SK-N-MC (cell line): Measurements from ENCODE around the gene SSC4D.
"Not testable (repeated sequence)": the region's sequence is repeated elsewhere in the genome, so short reads cannot be mapped to it uniquely, and the experiment has no call there.

Source experiments
- DNase-seq: peaks from one replicate; pipeline ENCODE4 v3.0.0-alpha.2; 2011; ENCODE audit warnings: low read depth, low spot score
- H3K27ac ChIP-seq: fragments of 200-600 bp; sonication (generic); 2 replicates; pipeline ENCODE4 v1.5.1; 2016; ENCODE audit warnings: mixed run types
- H3K36me3 ChIP-seq: fragments of 200-600 bp; sonication (generic); 2 replicates; pipeline ENCODE4 v1.6.1; 2017; ENCODE audit warnings: antibody characterized with exemption, low read length, mixed read lengths; ENCODE audit not compliant: insufficient read depth
- H3K4me3 ChIP-seq: fragments of 200-600 bp; sonication (generic); 2 replicates; pipeline ENCODE4 v1.5.1; 2016
- H3K9ac ChIP-seq: fragments of 200-600 bp; sonication (generic); 2 replicates; pipeline ENCODE4 v1.8.0; 2017; ENCODE audit warnings: mixed run types, mixed read lengths; ENCODE audit not compliant: insufficient read length
- H3K9me3 ChIP-seq: fragments of 200-600 bp; sonication (generic); 2 replicates; pipeline ENCODE4 v1.6.1; 2017; ENCODE audit warnings: low read depth, mild to moderate bottlenecking, antibody characterized with exemption, low read length, moderate library complexity, mixed read lengths
- EZH2 ChIP-seq: fragments of 200-600 bp; sonication (generic); IDR thresholded peaks from one replicate; pipeline ENCODE4 v1.6.1; 2017; ENCODE audit warnings: antibody characterized with exemption
- FOXP2 ChIP-seq: optimal IDR thresholded peaks from 2 replicates; pipeline ENCODE3; 2011; ENCODE audit warnings: mild to moderate bottlenecking, moderate library complexity; ENCODE audit not compliant: insufficient read depth; ENCODE audit errors: extremely low read length, control extremely low read depth
- POLR2AphosphoS5 ChIP-seq: IDR thresholded peaks from 2 replicates; pipeline ENCODE4 v1.6.1; 2012; ENCODE audit warnings: mild to moderate bottlenecking, low read depth, low read length, borderline replicate concordance

Gene SSC4D

GRCh38 chr7:76424413-76425111 is 15.1 kb upstream of the SSC4D start, which contains the start of gene ZP3:
Gene ZP3, plus strand, starts transcription at chr7:76424950. Its CDS starts 15 bp downstream, at chr7:76424965.
- Histone ChIP-seq H3K9me3 (no peaks in the 10 kb centered on the region), H3K36me3 (no peaks in the 10 kb centered on the region), H3K9ac (no peak within 1 kb of the TSS), H3K4me3 (no peak within 1 kb of the TSS), H3K27ac (no peak within 1 kb of the TSS)
- TF ChIP-seq POLR2AphosphoS5 (no peak), FOXP2 (no peak), EZH2 (no peak)
- no peak for DNase-seq

DNA sequence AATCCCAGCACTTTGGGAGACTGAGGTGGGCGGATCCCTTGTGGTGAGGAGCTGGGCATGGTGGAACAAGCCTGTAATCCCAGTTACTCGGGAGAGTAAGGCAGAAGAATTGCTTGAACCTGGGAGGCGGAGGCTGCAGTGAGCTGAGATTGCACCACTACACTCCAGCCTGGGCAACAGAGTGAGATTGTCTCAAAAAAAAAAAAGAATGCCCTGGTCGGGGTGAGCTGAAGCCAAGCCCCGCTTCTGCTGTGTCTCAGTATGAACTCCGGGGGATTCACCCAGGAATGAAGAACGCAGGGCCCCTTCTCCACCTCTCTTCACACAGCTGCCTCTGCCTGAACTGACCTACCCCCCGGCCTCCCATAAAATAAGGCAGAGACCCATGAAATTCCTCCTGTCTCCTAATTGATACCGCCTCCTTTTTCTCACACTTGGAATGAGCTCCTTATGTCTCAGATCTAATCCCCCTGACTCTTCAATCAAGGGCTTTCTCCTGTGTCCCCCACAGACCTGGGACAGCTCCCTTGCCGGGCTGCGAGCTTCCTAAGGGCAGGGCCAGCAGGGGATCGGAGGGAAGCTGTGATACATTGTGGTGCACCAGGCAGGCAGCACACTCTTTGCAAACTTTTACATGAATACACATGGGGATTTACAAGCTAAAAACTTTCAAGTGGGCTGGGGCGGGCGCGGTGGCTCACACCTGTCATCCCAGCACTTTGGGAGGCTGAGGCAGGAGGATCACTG is 14.3 kb upstream of the SSC4D start:
- Histone ChIP-seq H3K27ac (no peak overlapping the region), H3K9ac (no peak overlapping the region), H3K4me3 (no peak overlapping the region), H3K36me3 (no peaks in the 10 kb centered on the region), H3K9me3 (no peaks in the 10 kb centered on the region)
- no peak for DNase-seq
- TF ChIP-seq FOXP2 (no peak), EZH2 (no peak), POLR2AphosphoS5 (no peak)

DNA sequence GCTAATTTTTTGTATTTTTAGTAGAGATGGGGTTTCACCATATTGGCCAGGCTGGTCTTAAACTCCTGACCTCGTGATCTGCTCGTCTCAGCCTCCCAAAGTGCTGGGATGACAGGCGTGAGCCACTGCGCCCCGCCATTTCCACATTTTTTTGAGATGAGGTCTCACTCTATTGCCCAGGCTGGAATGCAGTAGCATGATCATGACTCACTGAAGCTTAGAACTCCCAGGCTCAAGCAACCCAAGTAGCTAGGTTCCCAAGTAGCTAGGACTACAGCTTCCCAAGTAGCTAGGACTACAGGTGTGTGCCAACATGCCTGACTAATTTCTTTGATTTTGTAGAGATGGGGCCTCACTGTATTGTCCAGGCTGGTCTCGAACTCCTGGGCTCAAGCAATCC is 11.6 kb upstream of the SSC4D start:
- H3K9me3 ChIP-seq, H3K36me3 ChIP-seq, H3K4me3 ChIP-seq, H3K27ac ChIP-seq, H3K9ac ChIP-seq, DNase-seq: not testable (repeated sequence)

DNA sequence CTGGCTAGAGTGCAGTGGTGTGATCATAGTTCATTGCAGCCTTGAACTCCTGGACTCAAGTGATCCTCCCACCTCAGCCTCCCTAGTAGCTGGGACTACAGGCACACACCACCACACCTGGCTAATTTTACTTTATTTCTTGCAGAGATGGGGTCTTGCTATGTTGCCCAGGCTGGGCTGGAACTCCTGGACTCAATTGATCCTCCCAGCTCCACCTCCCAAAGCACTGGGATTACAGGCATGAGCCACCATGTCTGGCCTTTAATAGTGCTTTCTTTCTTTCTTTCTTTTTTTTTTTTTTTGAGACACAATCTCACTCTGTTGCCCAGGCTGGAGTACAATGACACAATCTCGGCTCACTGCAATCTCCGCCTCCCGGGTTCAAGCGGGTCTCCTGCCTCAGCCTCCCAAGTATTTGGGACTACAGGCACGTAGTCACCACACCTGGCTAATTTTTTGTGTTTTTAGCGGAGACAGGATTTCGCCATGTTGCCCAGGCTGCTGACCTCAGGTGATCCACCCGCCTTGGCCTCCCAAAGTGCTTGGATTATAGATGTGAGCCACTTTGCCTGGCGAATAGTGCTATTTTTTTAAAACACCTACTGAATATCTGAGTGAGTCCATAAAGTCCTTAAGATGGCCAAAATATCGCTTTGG is 8.3 kb upstream of the SSC4D start:
- H3K36me3 ChIP-seq, H3K9ac ChIP-seq, H3K9me3 ChIP-seq, H3K27ac ChIP-seq, DNase-seq, H3K4me3 ChIP-seq: not testable (repeated sequence)

- Histone ChIP-seq H3K9ac (no peak overlapping the region), H3K9me3 (no peaks in the 10 kb centered on the region), H3K36me3 (no peaks in the 10 kb centered on the region), H3K27ac (no peak overlapping the region), H3K4me3 (no peak overlapping the region)
- DNase-seq = no peak
- TF ChIP-seq FOXP2 (no peak), EZH2 (no peak), POLR2AphosphoS5 (no peak)
Measured at GRCh38 chr7:76412249-76412648, 2.8 kb upstream of the SSC4D start.

- DNase-seq = no peak
- H3K36me3 ChIP-seq = no peaks in the 10 kb centered on the region
- no peak for TF ChIP-seq POLR2AphosphoS5
- no peak for TF ChIP-seq FOXP2
- TF ChIP-seq EZH2 = no peak
- H3K9ac ChIP-seq = no peak overlapping the region
- no peaks in the 10 kb centered on the region for H3K9me3 ChIP-seq
- no peak overlapping the region for H3K4me3 ChIP-seq
- no peak overlapping the region for H3K27ac ChIP-seq
Measured at GRCh38 chr7:76411626-76412025, 2.1 kb upstream of the SSC4D start.

- no peak overlapping the region for H3K9ac ChIP-seq
- H3K4me3 ChIP-seq = no peak overlapping the region
- H3K36me3 ChIP-seq = no peaks in the 10 kb centered on the region
- no peaks in the 10 kb centered on the region for H3K9me3 ChIP-seq
- no peak for DNase-seq
- no peak for TF ChIP-seq EZH2
- TF ChIP-seq POLR2AphosphoS5 = no peak
- no peak for TF ChIP-seq FOXP2
- no peak overlapping the region for H3K27ac ChIP-seq
Measured at GRCh38 chr7:76408121-76408560, 1.4 kb downstream of the SSC4D start.

GRCh38 chr7:76407718-76408117 is 1.8 kb downstream of the SSC4D start:
- no peak for DNase-seq
- Histone ChIP-seq H3K4me3 (no peak overlapping the region), H3K9ac (no peak overlapping the region), H3K36me3 (no peaks in the 10 kb centered on the region), H3K9me3 (no peaks in the 10 kb centered on the region), H3K27ac (no peak overlapping the region)
- TF ChIP-seq EZH2 = no peak
- no peak for TF ChIP-seq POLR2AphosphoS5
- no peak for TF ChIP-seq FOXP2

- Histone ChIP-seq H3K4me3 (no peak overlapping the region), H3K9me3 (no peaks in the 10 kb centered on the region), H3K27ac (no peak overlapping the region), H3K36me3 (no peaks in the 10 kb centered on the region), H3K9ac (no peak overlapping the region)
- DNase-seq = no peak
- TF ChIP-seq EZH2 = no peak
- no peak for TF ChIP-seq FOXP2
Measured at GRCh38 chr7:76405738-76406137, 3.8 kb downstream of the SSC4D start.
